Measurements from ENCODE around the gene ZNF740.

ZNF740 gene

DNA sequence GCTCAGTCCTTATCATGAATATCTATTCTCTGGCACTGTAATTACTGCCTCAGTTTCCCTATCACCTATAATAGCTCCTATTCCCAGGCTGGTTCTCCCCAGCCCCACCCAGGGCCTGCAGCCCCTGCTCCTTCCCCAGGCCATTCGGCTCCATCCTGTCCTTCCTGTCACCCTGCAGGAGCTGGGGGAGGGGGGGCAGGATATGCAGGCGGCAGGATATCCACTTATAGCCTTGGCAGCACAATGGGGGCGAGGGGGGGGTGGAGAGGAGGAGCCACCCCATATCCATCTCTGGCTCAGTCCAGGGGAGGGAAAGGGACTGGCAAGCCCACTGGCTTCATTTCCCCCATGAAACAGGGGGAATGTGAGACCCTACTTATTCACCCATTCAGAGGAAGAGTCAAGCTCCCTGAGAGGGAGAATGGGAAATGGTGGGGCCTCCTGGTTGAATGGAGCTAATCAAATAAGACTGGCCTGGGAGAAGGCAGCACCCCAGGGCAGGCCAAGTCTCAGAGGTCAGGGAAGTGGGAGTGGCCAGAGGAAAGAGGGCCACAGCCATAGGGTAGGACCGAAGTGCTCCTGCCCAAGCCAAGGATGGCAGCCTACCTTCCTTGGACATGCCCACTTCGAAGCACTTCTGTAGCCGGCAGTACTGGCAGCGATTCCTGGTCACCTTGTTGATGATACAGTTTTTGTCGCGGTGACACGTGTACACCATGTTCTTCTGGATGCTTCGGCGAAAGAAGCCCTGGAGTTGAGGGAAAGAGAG is 34.3 kb downstream of the ZNF740 start:
- no peak for DNase-seq

DNA sequence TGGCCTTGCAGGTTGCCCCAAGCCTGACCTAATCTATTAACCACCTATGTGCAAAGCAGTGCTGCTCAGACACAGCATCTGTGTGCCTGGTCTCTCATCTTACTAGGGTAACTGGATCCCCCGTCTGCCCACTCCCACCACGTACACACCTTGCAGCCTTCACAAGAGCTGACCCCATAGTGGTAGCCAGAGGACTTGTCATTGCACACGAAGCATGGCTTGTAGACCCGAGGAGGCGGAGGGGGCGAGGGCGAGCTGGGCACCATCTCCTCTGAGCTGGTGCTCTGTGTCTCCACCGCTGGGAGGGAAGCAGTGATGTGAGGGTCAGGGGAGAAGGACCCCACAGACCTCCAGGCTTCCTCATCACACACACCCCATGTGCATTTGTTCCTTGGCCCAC is 35.0 kb downstream of the ZNF740 start:
- no peak for DNase-seq

DNA sequence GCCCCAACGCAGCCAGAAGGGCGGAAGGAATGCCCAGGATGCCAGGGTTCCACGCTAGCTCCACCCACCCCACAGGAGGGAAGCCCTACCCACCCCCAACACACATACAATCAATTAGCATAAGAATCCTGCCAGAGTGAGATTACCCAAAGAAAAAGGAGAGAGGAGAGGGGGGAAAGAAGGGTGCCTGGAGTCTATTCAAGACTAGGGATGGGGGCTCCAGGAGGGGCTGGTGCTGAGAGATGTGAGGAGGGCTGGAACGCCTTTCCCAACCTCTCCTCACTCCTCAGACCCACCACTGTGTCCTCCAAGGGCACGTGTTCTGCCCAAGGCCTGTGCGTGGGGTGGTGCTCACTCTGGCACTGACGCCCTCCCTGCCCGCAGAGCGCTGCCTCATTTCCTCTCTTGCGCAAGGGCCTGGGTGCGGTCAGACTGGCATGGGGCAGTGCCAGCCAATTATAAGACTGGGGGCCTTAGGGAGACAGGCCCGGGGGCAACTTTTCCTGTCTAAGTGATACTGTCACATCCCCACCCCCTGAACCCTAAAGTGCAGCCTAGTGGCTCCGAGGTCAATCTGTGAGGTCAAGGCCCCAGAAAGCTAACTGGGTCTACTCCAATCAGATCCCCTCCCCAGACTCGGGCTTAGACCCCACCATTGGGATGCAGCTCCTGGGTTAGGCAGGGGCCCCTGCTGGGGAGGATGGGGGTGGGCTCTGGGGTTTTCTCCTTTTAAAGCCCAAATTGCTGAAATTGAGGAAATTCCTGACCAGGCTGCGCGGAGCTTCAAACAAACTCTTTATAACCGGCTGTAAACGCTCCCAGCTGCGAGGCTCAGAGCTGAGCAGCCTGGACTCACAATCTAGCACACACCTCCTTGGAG is 36.8 kb downstream of the ZNF740 start:
- no peak for DNase-seq

DNA sequence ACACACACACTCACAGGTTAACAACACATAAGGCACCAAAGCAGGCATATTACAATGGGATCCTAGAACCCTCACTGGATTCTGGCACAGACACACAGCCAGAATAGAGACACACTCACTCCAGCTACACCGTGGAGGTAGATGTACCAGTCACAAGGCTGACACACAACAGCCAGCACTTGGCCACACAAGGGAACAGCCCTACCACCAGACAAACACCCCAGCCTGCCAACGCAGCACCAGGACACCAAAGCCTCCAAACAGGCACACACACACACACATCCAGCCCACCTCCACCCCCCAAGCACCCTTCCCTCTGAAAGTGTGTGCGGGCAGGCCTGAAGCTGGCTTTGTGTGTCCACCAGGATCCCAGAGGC is 37.4 kb downstream of the ZNF740 start:
- DNase-seq, result peak; percentile 8

DNA sequence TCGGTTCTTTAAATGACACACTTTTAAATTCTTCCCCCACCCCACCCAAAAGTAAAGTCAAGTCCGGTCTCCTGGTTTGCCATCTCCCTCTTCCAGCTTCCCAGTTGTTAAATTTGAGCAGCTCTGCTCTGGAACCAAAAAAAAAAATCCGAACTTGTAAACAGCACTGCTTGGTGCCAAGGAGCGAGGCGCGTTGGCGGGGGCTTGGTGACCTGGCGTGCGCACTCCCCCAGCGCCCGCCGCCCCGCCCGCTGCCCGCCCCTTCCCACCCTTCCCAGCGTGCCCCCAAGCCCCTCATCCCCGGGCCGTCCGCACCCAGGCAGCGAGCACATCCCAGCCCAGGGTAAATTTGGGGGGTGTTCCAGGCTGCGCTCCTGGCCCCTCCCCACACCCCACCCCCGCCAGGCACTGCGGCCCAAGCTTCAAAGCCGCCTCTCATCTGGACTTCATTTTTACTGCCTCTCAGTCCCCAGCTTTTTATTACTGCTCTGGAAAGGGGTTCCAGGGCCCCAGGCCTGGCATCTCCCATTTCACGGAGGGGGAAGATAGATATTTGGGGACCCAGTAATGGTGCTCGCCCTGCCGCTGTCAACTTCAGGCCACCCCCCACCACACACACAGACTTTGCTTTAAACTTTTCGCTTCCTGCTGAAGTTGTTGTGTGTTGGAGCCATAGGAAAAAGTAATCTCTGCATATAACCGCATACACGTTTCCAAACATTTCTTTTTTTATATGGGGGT is 38.2 kb downstream of the ZNF740 start:
- no peak for DNase-seq

GRCh38 chr12:53219292-53219955 is 38.9 kb downstream of the ZNF740 start:
- peak; percentile 44 for DNase-seq

GRCh38 chr12:53219956-53220693 is 39.6 kb downstream of the ZNF740 start:
- DNase-seq, result peak; percentile 66

DNA sequence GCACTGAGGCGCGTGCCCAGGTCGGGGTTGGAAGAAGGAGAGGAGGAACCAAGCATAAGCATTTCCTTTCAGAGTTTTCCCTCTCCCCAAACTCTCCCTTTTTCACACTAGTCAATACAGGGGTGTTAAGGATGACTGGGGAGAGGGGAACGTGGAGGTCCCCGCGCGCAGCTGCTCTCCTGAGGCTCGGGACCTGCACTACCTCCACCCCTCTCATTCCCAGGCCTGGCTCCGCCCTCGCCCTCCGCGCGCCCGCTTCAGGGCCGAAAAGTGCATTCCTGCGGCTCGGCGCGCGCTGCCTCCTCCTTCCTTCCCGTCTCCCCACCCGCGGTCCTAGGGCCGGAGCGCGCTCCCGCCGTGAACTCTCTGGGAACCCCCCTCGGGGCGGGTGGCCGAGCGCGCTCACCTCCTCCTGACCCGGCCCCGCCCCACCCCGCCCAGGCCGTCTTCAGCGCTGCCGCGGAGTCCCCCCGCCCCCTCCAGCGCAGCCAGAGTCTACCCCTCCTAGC is 40.2 kb downstream of the ZNF740 start:
- DNase-seq, result peak; percentile 94

DNA sequence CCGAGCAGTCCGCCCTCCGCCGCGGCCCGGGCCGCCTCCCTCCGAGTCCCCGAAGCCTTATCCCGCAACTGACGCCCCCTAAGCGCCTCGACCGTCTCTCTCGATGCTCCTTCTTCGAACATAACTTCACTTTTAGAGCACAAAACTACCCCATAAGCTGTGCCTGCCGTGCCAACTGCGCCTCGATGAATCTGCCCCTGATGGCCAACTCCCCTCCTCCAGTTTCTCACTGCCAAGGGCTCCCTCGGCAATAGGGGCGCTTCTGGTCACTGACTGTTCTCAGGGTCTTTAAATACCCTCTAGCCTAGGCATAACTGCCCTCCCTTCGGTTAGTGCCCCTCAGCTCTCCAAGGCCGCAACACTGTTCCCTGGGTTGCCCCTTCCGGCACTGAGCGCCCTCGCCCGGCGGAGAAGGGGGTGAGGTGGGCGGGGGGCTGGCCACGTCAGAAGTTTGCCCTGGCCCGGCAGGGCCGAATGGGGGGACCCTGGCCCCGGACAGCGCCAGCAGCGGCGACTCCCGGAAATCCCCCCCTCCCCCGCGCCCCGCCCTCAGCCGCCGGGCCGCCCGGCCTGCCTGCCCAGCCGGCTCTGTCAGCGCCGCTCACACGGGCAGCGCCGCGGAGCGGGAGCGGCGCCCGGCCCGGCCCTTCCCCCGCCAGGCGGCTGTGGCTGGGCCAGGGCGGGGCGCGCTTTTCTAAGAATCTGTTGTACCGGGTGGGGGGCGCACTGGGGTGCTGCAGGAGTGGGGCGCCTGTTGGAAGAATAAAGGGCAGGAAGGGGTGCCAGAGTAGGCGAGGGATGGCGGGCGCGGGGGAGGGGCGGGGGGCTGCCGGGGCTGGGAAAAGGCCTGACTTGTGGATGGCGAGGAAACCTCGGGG is 40.9 kb downstream of the ZNF740 start:
- peak; percentile 82 for DNase-seq

DNA sequence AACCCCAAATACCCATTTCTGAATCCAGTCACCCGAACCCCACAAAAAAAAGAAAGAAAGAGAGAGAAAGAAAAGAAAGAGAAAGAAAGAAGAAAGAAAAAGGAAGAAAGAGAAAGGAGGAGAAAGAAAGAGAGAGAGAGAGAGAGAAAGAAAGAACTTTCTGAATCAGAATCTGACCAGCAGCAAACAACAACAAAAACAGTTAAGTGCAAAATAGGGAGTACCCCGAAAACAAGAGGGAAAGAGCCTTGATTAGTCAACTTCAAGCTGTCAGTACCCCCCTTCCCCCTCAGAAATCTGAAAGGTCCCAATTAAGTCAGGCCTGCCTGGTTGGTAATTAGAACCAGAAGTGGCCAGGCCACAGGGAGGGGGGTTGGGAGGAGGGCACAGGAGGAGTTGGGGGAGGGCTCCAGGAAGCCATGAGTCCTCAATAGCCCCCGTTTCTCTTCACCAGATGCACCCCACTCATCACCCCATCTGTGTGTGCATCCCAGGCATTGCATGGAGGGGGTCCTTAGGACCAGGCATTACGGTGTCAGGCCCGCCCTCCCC is 41.7 kb downstream of the ZNF740 start:
- DNase-seq, result no peak

DNA sequence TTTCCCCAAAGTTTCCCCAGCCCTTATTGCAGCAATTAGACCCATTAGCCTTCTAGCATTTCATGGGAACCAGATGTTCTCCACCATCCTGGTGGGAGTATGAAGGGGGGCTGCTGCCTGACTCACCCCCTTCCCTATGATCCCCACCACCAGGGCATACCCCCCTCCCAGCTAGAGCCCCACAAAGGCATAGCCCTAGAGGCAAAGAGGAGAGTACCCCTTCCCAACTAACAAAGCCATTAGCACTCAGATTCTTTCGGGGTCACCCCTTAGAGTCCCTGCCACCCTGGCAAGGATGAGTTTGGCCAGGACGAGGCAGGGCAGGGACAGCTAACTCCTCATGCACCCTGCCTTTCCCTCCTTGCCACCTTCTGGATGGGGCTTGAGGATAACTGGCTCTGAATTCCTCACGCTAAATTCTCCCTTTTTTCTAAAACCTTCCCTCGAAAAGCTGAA is 42.3 kb downstream of the ZNF740 start:
- DNase-seq, result no peak

GRCh38 chr12:53223389-53224060 is 43.0 kb downstream of the ZNF740 start:
- DNase-seq, result no peak

DNA sequence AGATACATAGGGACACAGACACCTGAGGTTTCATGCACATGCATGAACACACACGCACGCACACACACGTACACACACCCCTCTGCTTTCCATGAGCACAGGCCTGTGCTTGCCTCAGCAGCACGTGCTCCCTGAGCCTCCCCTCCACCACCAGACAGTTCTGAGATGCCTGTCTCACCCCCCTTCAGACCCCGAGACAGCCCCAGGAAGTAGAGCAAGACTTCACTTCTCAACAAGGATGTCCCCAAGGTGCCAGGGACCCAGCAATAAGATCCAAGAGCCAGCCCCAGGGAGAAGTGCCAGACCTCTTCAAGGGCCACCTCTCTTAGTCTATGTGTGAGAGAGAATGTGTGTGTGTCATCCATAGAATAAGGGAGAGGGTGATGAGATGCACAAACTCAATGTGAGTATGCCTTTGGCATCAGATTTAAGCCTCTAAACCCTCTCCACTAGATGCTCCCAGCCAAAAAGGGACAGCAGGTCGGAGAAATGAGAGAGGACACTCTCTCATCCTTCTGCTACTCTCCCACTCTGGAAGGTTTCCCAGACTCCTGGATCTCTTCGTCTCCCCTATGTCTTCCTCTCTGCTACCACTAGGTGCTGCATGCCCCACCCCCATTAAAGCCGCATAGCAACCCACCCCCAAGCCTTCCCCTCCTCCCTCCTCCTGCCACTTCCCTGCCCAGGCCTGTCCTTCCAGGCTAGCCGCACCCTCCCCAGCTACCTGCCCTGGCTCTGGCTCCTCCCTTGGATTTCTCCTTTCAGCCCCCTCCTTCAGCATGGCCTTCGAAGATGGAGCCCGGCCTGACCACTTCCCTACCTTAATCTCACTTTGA is 43.8 kb downstream of the ZNF740 start:
- no peak for DNase-seq

DNA sequence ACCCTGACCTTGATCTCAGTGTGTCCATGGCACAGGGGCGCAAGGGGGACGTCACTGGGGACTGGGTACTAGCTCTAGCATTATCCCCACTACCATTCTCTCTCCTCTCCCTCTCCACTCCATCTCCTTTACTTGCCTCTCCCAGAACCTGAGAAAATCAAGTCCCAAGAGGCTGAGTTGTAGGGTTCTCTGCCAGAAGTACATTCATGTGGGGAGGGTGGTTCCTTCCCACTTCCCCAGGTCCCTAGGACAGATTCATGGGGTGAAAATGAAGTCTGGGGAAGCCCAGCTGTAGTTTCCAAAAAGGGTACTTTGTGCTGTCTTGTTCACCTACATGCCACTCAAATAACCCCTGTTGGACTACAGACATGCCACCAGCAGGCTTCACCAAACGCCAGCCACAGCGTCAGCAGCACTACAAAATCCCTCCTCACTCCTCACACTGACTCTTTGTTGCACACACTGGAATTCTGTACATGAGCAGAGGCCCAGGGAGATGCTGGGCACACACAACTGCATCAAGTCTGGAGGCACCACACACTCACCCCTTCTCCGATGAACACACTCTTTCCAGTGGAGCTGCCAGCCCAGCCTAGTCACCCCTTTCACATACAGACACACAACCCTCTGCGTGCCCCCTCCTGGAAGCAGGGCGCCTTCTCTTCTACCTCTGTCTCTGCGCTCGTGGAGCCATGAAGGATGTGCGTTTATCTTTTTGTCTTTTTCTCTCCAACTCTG is 44.5 kb downstream of the ZNF740 start:
- DNase-seq, result no peak

DNA sequence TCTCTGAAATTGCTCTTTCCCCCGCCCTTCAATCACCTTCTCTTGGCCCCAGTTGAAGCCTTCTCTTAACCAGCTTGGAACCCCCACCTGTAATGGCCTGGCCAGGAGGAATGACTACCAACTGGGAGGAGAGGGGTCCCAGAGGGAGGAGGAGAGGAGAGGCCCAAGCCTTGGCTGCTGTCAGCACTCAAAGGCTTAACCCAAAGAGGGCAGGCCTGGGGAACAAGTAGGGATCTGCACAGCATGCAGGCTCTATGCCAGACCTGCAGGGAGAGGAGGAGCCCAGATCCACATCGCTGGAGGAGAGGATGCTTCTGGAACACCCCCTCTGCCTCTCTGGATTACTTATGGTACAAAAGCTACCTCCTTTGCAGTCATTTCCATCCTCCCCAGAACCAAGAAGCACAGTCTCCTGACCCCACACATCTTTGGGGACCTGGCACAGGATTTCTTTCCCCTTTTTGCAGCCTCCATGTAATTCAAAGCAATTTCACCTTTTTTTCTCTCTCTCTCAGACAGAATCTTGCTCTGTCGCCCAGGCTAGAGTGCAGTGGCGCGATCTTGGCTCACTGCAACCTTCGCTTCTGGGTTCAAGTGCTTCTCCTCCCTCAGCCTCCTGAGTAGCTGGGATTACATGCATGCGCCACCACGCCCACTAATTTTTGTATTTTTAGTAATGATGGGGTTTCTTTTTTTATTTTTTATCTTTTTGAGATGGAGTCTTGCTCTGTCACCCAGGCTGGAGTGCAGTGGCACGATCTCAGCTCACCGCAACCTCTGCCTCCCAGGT is 45.3 kb downstream of the ZNF740 start:
- DNase-seq, result no peak

- DNase-seq, result no peak
Measured at GRCh38 chr12:53226815-53227214, 46.3 kb downstream of the ZNF740 start.

DNA sequence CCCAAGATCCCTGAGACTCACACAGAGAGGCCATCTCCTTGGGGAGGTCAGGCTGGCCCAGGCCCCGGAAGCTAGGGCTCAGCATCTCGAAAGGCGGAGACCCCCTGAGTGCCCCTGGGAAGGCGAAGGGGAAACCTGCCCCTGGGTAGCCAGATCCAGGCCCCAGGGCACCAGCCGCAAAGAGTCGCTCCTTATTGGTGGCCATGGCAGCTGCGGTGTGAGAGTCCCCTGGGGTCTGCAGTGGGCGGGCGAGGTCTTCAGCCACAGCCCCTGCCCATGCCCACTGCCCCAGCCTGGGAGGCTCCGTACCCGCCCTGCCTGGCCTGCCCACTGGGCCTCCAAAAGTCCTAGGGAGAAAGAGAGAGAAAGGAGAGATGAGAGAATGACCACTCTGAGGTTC is 46.8 kb downstream of the ZNF740 start:
- DNase-seq, result no peak
